Measurements from ENCODE around the gene PPP3CA.

Gene PPP3CA

DNA sequence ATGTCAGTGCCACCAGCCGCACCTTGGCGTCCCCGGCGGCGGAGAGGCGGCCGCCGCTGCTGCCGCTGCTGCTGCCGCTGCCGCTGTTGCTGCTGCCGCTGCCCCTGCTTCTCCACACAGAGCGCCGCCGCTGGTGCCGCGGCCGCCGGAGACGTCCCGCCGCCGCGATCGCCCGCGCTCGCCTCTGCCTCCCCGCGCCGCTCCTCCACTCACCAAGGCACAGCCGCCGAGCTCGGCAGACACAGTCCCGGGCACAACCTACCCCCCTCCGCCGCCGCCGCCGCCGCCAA is at the start of gene PPP3CA:
TSS of gene PPP3CA (minus strand) at position 260 of the 290 bp plus-strand sequence.
- DNase-seq = no peak

DNA sequence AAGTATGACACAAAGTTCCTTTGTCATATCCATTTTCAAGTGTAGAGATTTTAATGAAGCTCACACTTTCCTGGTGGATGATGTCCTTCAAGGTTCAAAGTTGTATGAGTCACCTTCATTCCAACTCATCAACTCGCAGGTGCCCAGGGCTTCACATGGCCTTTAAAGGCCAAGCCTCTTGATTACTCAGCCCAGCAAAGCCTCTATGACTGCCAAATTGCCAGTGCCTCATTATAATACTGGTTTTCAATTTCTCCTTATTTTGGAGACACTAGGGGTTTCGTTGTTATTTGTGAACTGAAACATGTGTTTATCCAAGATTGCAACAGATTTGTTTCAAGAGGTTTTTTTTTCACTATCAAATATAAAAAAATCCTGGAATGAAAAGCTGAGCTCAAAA is 45.9 kb upstream of the PPP3CA start:
- DNase-seq = no peak

DNA sequence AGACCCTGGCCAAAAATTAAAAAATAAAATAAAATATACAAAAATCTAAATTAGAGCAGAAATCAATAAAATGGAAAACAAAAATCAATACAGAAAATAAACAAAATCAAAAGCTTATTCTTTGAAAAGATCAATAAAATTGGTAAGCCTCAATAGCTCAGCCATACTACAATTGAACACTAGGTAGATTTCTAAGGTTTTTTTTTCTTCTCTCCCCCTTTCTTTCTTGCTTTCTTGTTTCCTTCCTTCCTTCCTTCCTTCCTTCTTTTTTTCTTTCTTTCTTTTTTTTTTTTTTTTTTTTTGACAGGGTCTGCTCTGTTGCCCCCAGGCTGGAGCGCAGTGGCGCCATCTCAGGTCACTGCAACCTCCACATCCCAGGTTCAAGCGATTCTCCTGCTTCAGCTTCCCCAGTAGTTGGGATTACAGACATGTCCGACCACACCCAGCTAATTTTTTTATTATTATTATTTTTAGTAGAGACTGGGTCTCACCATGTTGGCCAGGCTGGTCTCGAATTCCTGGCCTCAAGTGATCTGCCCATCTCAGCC is 23.4 kb upstream of the PPP3CA start:
- DNase-seq = no peak

DNA sequence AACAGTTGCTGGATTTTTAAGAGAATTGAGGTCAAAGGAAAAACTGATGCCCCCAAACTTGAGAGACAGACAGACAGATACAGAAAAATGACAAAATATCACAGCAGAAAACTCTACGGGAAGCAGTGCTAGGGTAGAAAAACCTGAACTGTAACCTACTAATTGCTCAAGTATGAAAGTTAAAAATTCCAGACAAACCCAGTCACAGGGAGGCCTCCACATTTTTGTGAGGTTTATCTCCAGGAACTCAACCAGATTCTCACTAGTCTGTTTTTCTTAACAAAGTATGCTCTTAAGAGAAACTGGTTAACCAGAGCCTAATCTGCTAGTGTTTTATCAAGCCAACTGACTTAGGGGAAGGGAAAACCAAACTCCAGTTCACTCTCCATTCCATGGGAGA is 19.9 kb upstream of the PPP3CA start:
- no peak for DNase-seq

DNA sequence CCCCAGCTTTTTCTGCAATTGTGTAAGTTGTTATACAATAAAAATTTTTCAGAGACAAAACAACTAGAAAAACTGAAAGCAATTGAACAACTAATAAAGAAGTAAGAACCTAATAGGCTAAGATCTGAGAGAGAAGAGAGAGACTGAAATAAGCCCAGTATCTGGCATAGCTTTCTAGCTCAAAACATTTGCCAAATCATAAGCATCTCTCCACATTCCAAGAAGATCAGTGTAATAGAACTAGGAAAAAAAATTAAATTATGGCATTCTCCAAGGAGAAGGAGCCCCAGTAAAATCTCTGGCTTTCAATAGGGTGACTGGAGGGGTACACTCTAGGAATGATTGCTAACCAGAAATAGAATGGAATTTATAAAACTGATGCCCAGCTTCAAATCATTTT is 19.0 kb upstream of the PPP3CA start:
- no peak for DNase-seq

GRCh38 chr4:101357751-101358150 is 10.4 kb upstream of the PPP3CA start:
- no peak for DNase-seq

DNA sequence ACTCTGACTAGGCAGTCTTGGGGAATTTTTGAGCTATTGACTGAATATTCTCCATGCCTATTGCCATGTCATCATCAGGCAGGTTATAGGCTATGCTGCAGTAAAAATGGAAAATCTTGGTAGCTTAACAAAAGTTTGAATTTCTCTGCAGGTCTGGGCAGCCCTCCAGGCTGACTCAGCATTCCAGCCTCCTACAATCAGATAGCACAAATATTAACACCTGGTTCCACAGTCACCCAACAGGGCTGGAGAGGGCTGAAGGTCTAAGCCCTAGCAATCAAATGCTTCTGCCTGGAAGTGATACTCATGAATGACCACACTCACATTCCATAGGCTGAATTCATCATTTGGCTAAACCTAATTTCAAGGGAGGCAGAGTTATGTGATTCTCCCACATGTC is 9.6 kb upstream of the PPP3CA start:
- DNase-seq = no peak

DNA sequence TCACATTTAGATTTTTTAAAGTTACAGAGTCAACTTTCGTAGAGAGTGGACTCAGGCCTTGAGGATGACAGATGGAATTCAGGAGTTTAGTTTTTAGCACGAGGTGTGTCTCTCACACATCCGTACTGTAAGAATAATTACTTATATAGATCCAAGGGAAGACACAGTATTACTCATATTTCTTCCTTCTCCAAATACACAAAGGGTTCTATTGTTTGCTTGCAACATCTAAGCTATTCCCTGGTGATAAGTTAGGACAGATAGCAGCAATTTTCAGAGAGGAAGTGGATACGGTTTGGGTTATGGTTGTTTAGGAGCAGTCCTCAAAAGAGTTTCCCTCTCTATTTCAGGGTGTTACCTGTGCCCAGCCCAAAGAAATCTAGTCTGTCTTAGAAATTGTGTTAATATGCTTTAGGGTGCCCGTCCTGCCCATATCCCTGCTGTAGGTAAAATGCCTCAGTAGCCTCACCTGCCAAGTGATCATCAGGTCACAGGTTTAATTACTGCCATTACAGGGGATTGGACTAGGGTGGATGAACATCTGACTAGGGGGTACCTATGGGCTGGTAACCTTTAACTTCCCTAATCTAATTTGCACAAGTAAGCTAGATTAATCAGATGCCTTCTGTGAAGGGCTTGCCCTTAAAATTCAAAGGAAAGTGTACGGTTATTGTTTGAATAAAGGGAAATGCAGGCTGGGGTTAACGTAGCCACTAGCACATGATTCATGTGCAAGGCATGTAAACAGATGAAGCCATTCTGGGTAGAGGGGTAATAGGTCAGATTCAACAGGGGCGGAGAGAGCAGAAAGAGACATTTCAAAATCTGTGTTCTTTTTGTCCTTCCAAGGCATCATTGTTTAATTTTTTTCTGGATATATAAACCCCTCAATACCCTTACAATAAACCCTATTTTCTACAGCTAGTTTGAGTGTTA is 8.7 kb upstream of the PPP3CA start:
- DNase-seq = no peak

- DNase-seq = no peak
These were observed 7.9 kb upstream of the PPP3CA start for GRCh38 chr4:101355246-101355645.

- no peak for DNase-seq
These were observed 2.4 kb upstream of the PPP3CA start for GRCh38 chr4:101349801-101350064.

- peak; percentile 34 for DNase-seq
These were observed 1.9 kb upstream of the PPP3CA start for GRCh38 chr4:101348995-101349800.

DNA sequence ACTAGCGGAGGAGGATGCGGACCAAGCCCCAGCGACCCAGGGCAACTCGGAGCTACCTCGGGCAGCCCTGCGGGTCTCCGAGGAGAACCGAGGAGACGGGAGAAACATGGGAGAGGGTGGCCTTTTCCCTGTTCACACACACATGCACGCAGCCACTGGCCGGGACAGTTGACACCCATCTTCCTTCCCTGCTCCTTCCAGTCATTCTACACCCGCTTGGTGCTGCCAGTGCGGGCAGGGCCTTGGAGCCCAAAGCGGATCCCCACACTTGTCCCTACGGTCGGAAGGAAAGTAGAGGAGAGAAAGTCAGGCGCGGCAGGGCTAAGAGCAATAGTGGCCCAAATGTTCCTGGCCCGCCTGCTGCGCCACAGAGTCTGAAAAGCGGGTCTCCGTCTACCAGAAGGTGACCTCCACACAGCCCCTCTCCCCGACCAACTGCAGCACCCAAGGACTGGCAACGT is 1.1 kb upstream of the PPP3CA start:
- no peak for DNase-seq

- peak; percentile 87 for DNase-seq
These were observed 436 bp upstream of the PPP3CA start for GRCh38 chr4:101347557-101348366.

DNA sequence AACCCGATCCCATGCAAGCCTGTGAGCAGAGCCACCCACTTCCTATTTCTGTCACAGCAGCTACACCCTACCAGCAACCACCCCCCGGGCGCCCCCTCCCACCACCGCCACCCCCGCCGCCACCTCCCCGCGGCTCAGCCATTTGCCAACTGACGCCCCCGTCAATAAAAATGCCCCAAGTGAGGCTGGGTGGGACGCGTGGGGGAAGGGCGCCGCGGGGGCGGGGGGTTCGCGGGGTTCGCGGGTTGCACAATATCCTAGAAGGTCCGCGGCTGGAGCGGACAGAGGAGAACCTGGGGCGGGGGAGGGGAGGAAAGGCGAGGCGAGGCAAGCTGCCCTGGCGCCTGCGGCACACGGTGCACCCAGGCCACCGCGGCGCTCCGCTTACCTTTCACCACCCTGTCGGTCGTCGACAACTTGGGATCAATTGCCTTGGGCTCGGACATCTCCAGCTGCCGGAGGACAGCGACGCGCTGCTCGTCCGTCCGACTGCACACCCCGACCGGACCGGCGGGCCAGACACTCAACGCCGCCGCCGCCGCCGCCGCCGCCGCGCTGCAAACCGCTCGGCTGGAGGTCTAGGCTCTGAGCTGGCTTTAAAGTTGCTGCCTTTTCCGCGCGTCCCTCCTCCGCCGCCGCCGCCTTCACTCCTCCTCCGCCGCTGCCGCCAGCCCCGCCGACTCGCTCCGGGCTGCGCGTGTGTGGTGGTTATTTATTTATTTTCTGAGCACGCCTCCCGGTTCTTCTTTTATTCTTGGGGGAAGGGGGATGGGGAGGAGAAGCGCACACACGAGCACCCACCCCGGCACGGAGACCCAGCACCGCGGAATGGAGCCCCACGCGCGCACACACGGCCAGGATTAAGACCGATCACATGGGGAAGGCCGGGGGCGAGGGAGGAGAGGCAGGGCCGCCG is 717 bp downstream of the PPP3CA start:
- DNase-seq = peak; percentile 57

DNA sequence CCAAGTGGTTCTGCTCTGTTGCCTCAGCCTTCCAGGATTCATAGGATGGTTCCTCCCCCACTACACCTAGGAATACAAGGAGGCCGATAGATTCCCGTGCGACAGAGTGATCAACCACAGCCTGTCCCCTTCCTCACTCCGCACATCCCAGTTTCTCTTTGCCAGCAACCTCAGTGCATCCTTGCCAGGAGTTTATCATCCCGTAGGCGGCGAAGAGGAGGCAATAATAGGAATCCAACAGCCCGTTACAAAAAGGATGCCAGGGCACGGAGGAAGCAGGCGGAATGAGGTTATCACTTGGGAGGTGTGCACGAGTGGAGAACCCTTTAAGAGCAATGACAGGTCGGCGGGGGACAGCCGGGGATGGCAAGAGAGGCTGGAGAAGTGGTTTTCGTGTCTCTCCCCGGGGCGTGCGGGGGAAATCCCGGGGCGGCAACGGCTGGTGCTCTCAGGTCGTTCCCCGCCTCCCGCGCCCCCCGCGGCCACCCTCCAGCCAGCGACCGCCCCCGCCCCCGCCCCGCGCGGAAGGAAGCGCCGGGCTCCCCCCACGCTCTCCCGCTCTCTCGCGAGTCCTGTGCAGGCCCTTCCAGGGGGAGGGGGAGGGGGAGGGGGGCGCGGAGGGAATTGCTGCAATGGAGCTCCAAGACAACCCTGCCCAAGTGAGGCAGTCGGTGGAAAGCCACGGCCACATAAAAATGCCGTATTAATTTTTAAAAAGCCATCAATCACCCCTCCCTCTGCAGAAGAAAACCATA is 1.6 kb downstream of the PPP3CA start:
- DNase-seq = no peak

DNA sequence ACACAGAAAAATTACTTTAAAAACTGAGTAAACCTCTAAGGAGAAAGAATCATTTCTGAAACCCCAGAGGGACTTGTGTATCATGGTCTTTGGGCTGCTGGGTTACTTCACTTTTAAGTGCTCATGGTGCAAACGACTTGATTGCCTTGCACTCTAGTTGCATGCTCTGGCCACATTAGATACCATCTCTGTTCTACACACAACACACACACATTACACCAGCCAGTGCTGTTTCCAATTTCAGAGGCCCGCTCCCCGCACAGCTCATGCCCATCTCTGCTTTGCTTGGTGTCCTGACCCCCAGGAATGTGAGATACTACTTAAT is 2.1 kb downstream of the PPP3CA start:
- no peak for DNase-seq

DNA sequence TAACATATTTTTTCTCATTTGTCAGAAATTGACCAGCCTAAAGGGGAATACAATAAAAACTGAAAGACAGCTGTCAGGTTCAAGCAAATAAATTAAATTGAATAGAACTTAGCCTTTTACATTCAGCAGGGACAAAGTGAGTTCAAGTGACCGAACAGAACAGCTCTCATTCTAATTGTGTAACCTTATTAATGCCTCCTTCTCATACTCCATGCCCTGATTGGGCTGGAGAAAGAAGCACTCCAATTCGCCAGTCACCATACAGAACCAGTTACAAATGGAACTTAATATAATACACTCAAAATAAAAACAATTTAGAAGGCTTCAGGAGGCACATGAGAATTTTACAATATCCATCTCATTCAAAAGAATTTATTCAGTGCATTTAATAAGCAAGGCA is 8.0 kb downstream of the PPP3CA start:
- no peak for DNase-seq

GRCh38 chr4:101337688-101338087 is 9.6 kb downstream of the PPP3CA start:
- no peak for DNase-seq

DNA sequence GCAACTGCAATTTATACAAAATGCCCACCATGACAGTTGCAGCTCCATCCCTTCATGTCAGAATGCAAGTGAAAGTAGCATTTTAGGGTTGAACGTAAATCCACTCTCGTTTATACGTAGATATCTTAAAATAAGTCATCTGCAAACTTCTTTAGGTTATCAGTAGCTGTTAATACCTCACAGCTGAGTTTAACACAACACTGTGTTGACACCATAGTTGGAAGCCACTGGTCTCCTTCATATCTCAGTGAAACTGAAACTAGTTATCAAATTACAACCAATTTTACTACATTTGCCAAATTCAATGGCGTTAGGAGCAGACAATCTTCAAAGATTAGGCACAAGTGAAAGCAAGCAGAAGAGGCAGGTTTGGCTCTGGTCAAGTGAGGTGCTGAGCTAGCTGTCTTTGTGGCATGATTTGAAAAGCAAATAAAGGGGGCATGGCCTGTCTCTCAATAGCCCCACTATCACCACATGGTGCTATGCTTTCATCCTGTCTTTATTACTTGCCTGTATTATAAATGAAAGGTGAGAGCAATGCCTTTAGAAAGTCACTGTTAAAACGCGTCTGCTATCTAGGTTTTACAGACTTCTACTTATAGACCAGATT is 12.3 kb downstream of the PPP3CA start:
- DNase-seq = no peak

GRCh38 chr4:101332424-101332823 is 14.9 kb downstream of the PPP3CA start:
- DNase-seq = no peak

DNA sequence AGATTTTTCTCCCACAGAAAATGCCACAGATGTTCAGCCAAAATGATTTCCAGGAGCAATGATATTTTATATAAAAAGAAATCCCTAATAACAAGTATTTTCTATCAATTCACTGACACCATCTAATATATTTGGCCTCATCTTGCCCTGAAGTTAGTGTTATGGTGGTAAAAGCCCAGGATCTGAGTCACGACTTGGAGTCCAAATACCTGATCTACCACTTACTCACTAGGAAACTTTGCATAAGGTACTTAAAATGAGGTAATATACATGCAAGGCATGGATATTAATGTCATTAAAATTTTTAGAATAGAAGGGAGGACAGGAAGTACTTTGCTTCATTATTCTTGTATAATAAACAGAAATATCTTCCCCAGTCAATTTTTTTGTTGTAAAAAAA is 16.3 kb downstream of the PPP3CA start:
- DNase-seq = no peak
